Lower leg skin (tissue), 3 donors: ENCODE measurements around the gene PEX6.

Experiments used
- POLR2A ChIP-seq, 2 donors: fragments of 450-650 bp; IDR thresholded peaks; one replicate each; pipeline ENCODE4 v1.6.1; 2016 to 2017; ENCODE audit warnings: antibody characterized with exemption in 2 of 2, mild to moderate bottlenecking in 1 of 2, moderate library complexity in 1 of 2
- TF ChIP-seq, protein P1 (sequence below), 3 donors: fragments of 450-650 bp; IDR thresholded peaks; one replicate each; pipeline ENCODE4 v1.5.1; 2016; ENCODE audit warnings: antibody characterized with exemption in 3 of 3, mild to moderate bottlenecking in 3 of 3, moderate library complexity in 2 of 3

- TF ChIP-seq, protein P1, sequence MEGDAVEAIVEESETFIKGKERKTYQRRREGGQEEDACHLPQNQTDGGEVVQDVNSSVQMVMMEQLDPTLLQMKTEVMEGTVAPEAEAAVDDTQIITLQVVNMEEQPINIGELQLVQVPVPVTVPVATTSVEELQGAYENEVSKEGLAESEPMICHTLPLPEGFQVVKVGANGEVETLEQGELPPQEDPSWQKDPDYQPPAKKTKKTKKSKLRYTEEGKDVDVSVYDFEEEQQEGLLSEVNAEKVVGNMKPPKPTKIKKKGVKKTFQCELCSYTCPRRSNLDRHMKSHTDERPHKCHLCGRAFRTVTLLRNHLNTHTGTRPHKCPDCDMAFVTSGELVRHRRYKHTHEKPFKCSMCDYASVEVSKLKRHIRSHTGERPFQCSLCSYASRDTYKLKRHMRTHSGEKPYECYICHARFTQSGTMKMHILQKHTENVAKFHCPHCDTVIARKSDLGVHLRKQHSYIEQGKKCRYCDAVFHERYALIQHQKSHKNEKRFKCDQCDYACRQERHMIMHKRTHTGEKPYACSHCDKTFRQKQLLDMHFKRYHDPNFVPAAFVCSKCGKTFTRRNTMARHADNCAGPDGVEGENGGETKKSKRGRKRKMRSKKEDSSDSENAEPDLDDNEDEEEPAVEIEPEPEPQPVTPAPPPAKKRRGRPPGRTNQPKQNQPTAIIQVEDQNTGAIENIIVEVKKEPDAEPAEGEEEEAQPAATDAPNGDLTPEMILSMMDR (IDR thresholded peaks at IDR 0.05), result no peak
- peak in 1 of 2 donors; percentile 5 for TF ChIP-seq POLR2A (IDR thresholded peaks at IDR 0.05)
Measured at GRCh38 chr6:42978839-42979522, at the start of gene PEX6.
